ENCODE measurements around the gene ZNF222. TPM values are rescaled to one million over a fixed set of nuclear protein-coding genes. Genes with fewer than 3 reads are reported as not detected.
A peak's percentile ranks its signal among the peaks of the same experiment; 100 is the strongest.

The ZNF222 gene
- total RNA-seq = 1 to 10 TPM; 2.5 to 3.5 TPM

DNA sequence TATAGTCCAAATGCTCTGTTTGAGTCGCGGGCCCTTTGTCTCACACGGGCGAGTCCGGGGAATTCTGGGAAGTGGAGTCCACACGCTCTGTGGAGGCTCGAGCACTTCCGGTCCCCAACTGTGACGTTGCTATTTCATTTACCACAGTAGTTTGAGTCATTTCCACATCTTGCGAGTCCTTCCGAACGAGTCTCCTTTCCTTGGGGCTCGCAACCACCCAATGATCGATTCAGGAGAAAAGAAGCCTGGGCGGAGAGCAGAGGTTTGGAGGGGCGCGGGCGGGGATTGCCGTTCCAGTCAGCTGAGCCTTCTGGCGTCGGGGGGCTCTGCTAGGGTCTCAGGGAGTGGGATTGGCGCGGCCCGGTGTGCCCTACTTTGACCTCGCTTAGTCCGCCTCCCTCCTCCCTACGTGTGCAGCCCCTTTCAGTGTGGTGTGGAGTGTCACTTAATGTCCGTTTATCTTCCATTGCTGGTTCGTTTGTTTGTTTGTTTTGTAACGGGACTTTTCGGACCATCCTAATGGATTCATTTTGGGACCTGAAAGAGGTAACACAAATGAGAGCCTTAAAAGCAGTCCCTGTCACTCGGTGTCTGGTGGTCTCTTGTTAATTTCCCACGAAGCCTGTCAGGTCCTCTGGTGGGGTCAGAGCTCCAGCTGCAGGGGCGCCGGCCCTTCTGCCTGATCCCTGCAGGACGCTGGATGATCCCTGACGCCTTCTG, at the start of gene ZNF222:
Gene ZNF222, plus strand, starts transcription at position 163 of the 720 bp plus-strand sequence. Its CDS starts 58 bp downstream, at position 221.
- DNase-seq = peak; percentile 78
- peaks cover 13% of the 10 kb centered on the region for H3K4me1 Mint-ChIP-seq
- H3K4me3 Mint-ChIP-seq = peak within 1 kb of the TSS; percentile 98
- peaks cover 37% of the 10 kb centered on the region for H3K9me3 Mint-ChIP-seq
- peak within 1 kb of the TSS; percentile 94 for H3K27ac Mint-ChIP-seq
- peaks cover 53% of the 10 kb centered on the region for H3K36me3 Mint-ChIP-seq
- H3K27me3 Mint-ChIP-seq = no peaks in the 10 kb centered on the region

DNA sequence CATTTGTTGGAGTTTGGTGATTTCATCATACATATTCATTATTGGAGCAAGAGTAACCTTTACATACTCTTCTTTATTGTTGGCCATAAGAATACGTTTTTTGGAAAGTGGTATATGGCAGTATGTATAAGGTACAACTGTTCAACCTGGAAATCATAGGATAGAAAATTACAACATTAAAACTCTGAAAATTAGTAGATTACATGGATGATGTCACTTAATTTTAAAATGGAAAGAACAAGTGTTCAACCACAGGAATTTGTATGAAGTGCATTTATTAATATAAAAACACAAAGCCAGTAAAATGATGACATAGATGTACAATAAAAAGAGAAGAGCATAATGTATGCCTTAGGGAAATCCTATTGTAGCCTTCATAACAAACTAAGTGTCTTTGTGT, 48.4 kb upstream of the ZNF222 start:
- no peaks in the 10 kb centered on the region for H3K27me3 Mint-ChIP-seq
- no peak overlapping the region for H3K27ac Mint-ChIP-seq
- peaks cover 4% of the 10 kb centered on the region for H3K36me3 Mint-ChIP-seq
- H3K4me3 Mint-ChIP-seq = no peak overlapping the region
- H3K9me3 Mint-ChIP-seq = peaks cover 41% of the 10 kb centered on the region
- no peak for DNase-seq
- H3K4me1 Mint-ChIP-seq = no peaks in the 10 kb centered on the region

DNA sequence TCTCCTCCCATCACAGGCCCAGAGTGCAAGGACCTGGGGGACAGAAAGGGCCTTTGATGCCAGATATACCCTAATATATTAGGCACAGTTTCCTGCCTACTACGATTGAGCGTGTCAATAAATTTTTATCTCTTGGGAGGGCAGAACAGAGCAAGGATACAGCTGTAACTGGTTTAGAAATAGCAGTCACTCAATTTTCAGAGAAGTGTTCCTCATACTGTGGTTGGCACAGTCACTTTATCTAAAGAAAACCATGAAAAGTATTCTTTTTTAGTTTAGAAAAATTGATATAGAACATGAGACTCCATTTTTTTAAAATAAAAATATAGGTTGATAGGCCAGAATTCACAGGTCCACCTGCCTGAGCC, 41.7 kb upstream of the ZNF222 start:
- H3K36me3 Mint-ChIP-seq = peaks cover 22% of the 10 kb centered on the region
- H3K9me3 Mint-ChIP-seq = peaks cover 2% of the 10 kb centered on the region
- H3K27ac Mint-ChIP-seq = no peak overlapping the region
- H3K4me1 Mint-ChIP-seq = peaks cover 8% of the 10 kb centered on the region
- peak overlapping the region; percentile 97 for H3K4me3 Mint-ChIP-seq
- DNase-seq = no peak
- no peaks in the 10 kb centered on the region for H3K27me3 Mint-ChIP-seq

DNA sequence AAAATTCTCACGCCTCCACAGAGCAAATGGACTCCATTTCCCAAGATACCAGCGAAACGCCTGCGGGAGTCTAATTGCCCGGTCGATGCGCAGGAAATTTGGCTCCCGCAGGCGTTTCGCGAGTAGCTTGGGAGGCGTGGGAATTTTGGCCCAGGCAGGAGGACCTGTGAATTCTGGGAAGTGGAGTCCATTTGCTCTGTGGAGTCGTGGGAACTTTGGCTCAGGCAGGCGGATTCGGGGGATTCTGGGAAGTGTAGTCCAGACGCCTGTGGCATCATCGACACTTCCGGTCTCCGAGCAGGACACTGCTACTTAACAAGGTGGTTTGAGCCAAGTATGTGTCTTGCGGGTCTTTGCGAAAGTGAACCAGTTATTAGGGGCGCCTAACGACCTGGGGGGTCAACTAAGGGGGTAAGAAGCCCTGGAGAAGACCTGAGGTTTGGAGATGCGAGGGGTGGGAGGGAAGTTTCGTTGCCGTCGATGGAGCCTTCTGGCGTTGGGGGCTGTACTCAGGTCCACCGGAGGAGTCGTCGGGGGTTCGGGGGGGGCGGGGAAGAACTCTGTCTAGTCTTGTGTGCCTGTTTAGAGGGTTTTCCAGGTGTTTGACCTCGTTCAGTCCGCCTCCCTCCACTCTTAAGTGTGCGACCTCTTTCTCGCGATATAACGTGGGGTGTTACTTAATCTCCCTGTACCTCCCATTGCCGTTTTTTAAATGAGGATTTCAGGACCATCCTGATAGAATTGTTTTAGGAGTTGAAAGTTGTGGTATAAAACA, 41.1 kb upstream of the ZNF222 start, which contains the start of gene ZNF155:
Gene ZNF155, plus strand, starts transcription at position 277 of the 775 bp plus-strand sequence. CDS start 4,356 bp downstream, outside the sequence.
- no peaks in the 10 kb centered on the region for H3K9me3 Mint-ChIP-seq
- no peaks in the 10 kb centered on the region for H3K27me3 Mint-ChIP-seq
- H3K4me3 Mint-ChIP-seq = peak within 1 kb of the TSS; percentile 97
- peaks cover 27% of the 10 kb centered on the region for H3K36me3 Mint-ChIP-seq
- DNase-seq = peak; percentile 60
- H3K4me1 Mint-ChIP-seq = peaks cover 8% of the 10 kb centered on the region
- peak within 1 kb of the TSS; percentile 96 for H3K27ac Mint-ChIP-seq

DNA sequence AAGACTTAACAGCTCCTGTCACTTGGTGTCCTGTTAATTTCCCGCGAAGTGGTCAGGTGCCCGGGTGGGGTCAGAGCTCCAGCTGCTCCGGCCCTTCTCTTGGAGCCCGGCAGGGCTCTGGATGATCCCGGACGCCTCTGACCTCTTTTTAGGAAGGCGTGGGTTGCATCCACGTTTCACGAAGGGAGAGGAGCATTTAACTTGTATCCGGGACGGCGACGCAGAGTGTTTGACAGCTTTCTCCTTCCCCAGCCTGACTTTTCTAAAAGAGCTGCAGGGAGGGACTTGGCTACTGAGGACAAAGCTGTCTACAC, 40.5 kb upstream of the ZNF222 start:
- DNase-seq = peak; percentile 3
- peak overlapping the region; percentile 96 for H3K27ac Mint-ChIP-seq
- peaks cover 33% of the 10 kb centered on the region for H3K36me3 Mint-ChIP-seq
- H3K4me1 Mint-ChIP-seq = peaks cover 8% of the 10 kb centered on the region
- peaks cover under 1% of the 10 kb centered on the region for H3K9me3 Mint-ChIP-seq
- H3K4me3 Mint-ChIP-seq = peak overlapping the region; percentile 97
- H3K27me3 Mint-ChIP-seq = no peaks in the 10 kb centered on the region

DNA sequence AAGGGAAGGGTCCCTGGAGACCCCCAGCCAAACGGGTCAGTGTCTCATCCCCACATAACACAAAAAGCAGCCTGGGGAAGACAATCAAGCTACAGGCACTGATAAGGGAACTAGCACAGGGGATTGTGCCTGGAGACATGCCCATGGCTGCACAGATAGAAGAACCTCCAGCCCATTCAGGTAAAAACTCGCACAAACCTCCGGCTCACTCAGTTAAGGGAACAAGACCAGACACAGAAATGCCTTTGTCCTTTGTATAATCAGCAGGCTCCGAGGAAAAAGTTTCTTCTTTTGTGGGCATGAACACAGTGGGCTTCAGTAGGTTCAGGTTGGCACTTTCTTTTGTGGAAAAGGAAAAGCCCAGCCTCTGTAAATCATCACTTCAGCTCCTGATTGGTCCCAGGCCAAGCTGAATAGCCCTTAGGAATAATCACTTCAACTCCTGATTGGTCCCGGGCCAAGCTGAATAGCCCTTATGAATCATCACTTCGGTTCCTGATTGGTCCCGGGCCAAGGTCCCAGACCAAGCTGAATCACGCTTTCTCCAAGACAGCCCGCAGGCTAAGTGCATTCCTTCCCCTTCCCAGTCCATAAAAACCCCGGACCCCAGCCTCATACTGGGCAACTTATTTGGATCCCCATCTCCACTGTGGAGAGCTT, 27.4 kb upstream of the ZNF222 start:
- Mint-ChIP-seq H3K36me3 (peaks cover 70% of the 10 kb centered on the region), H3K27me3 (no peaks in the 10 kb centered on the region)

DNA sequence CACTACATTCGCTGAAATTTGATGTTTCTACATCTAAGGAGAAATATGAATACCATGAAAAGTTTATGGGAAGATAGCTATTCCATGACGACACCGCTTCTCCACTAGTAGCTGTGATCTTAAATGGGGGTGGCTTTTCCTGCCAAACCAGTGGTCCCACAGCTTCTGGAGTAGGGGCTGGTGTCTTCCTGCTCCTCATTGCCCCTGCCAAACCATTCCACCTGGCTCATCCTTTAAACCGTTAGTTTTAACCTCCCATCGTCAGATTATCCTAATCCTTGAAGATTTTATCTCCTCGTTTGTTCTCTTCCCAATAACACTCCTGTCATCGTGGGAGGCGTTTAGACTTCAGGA, 23.0 kb upstream of the ZNF222 start:
- Mint-ChIP-seq H3K27ac (peak overlapping the region; percentile 97), H3K4me3 (peak overlapping the region; percentile 98), H3K36me3 (peaks cover 50% of the 10 kb centered on the region), H3K9me3 (peaks cover 35% of the 10 kb centered on the region), H3K27me3 (no peaks in the 10 kb centered on the region), H3K4me1 (peaks cover 16% of the 10 kb centered on the region)
- DNase-seq = no peak

More for the DNA sequence above, 27.4 kb upstream of the ZNF222 start:
- DNase-seq = no peak
- peaks cover 10% of the 10 kb centered on the region for H3K4me1 Mint-ChIP-seq
- H3K27ac Mint-ChIP-seq = no peak overlapping the region
- no peak overlapping the region for H3K4me3 Mint-ChIP-seq
- H3K9me3 Mint-ChIP-seq = peaks cover 31% of the 10 kb centered on the region

DNA sequence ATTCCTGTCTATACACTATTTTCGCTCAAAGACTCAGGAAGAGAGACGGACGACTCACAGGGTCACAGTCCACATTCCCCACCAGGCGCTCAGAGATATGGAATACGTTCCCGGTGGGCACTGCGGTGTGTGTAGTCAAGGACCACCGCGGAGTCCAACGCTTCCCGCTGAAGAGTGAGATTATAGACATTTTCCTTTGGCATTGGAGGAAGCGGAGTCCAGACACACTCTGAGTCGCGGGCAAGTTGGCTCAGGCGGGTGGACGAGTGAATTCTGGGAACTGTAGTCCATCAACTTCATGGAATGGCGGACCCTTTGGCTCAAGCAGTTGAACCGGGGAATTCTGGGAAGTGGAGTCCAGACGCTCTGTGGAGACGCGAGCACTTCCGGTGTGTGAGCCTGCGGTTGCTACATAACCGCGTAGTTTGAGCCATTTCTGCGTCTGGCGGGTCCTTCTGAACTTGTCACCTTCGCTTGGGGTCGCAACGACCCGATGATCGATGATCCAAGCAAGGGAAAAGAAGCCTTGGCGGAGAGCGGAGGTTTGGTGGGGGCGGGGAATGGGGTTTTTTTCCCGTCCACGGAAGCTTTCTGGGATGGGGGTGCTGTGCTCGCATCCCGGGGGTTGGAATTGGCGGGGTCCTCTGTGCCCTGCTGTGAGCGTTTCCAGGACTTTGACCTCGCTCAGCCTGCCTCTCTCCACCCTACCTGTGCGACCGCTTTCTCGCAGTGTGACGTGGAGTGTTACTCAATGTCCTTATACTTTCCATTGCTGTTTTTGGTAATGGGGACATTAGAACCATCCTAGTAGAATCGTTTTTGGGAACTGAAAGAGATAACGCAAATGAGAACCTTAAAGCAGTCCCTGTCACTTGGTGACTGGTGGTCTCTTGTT, 22.4 kb upstream of the ZNF222 start, which contains the start of gene ZNF230:
Gene ZNF230, plus strand, starts transcription at position 392 of the 895 bp plus-strand sequence. CDS start 4,122 bp downstream, outside the sequence.
- peak; percentile 83 for DNase-seq
- H3K4me3 Mint-ChIP-seq = peak within 1 kb of the TSS; percentile 98

DNA sequence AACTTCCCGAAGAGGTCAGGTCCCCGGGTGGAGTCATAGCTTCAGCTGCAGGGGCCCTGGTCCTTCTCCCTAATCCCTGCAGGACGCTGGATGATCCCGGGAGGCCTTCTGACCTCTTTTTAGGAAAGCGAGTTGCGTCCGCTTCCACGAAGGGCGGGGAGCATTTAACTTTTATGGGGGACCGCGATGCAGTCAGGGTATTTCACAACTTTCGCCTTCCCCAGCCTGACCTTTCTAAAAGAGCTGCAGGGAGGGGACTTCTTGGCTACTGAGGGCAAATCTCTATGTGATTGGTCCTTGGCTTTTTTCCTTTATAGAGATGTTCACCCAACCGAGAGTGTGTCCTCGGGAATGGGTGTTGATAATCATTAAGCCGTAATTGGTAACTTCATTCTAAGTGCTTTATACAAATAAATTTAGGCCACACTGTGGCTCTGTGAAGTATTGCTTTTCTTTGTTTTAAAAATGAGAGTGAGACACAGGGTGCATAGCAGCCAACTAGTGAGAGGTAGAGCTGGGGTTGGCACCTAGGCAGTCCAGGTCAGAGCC, 21.6 kb upstream of the ZNF222 start:
- Mint-ChIP-seq H3K4me1 (peaks cover 16% of the 10 kb centered on the region), H3K27me3 (no peaks in the 10 kb centered on the region), H3K4me3 (peak overlapping the region; percentile 98), H3K27ac (peak overlapping the region; percentile 97), H3K9me3 (peaks cover 39% of the 10 kb centered on the region), H3K36me3 (peaks cover 50% of the 10 kb centered on the region)
- peak; percentile 14 for DNase-seq

More for the DNA sequence above, 22.4 kb upstream of the ZNF222 start, which contains the start of gene ZNF230:
- Mint-ChIP-seq H3K27me3 (no peaks in the 10 kb centered on the region), H3K36me3 (peaks cover 50% of the 10 kb centered on the region), H3K4me1 (peaks cover 16% of the 10 kb centered on the region), H3K27ac (peak within 1 kb of the TSS; percentile 97), H3K9me3 (peaks cover 38% of the 10 kb centered on the region)

DNA sequence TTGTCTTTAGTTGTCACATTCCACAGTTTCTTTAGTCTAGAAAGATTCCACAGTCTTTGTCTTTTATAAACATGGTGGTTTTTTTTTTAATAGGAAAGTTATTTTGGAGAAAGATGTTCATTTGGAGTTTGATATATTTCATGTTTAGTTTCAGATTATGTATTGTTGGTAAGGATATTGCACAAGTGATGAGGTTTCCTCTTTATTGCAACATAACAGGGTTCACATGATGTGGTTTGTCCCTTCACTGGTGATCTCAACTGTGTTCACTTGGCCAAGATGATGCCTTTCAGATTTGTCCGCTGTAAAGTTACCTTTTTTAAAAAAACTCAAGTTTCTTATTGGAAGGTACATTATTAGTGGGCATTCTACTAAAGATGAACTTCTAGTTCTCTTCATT, 19.2 kb upstream of the ZNF222 start:
- Mint-ChIP-seq H3K4me1 (peaks cover 16% of the 10 kb centered on the region), H3K27ac (no peak overlapping the region), H3K9me3 (peaks cover 48% of the 10 kb centered on the region), H3K4me3 (no peak overlapping the region), H3K36me3 (peaks cover 67% of the 10 kb centered on the region), H3K27me3 (no peaks in the 10 kb centered on the region)
- no peak for DNase-seq

DNA sequence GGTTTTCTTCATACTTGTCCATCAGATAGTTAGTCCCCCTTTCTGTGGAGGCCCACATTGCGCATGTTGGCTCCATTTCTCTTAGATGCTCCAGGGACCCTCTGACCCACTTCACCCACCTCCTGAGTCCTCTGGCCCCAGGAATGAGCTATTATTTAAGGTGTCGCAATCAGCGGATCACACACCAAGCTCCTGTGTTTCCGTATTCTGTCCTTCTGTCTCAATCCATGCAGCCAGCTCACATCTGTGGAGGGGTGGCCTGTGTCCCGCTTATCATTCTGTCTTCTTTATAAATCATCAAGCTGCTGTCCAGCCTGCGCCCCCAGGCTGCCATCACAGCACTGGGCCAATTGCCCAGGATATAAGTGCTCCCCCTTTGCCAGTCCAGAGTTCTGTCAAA, 17.7 kb upstream of the ZNF222 start:
- peaks cover 9% of the 10 kb centered on the region for H3K4me1 Mint-ChIP-seq
- DNase-seq = no peak
- no peak overlapping the region for H3K4me3 Mint-ChIP-seq
- H3K9me3 Mint-ChIP-seq = peaks cover 58% of the 10 kb centered on the region
- no peak overlapping the region for H3K27ac Mint-ChIP-seq
- H3K36me3 Mint-ChIP-seq = peaks cover 73% of the 10 kb centered on the region
- H3K27me3 Mint-ChIP-seq = no peaks in the 10 kb centered on the region

DNA sequence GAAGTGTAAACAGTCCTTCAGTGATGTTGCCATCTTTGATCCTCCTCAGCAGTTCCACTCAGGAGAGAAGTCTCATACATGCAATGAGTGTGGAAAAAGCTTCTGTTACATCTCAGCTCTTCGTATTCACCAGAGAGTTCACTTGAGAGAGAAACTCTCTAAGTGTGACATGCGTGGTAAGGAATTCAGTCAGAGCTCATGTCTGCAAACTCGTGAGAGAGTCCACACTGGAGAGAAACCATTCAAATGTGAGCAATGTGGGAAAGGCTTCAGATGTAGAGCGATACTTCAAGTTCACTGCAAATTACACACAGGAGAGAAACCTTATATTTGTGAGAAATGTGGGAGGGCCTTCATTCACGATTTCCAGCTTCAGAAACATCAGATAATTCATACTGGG, 14.7 kb upstream of the ZNF222 start:
- DNase-seq = no peak
- Mint-ChIP-seq H3K9me3 (peaks cover 77% of the 10 kb centered on the region), H3K27ac (no peak overlapping the region), H3K27me3 (no peaks in the 10 kb centered on the region), H3K4me3 (no peak overlapping the region), H3K36me3 (peaks cover 74% of the 10 kb centered on the region), H3K4me1 (no peaks in the 10 kb centered on the region)

DNA sequence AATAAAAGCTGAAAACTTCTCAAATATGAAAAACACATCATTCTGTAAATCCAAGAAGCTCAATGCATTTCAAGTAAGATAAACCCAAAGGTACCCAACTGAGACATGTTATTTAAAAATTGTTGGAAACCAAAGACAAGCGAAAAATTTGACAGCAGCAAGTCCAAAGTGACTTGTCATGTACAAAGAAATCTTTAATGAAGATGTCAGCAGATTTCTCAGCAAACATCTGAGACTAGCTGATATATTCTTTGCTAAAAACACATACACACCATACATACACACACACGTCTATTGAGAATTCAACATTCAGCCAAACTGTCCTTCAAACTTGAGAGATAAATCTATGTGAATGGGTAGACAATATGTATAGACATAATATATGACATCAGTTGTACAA, 5.7 kb upstream of the ZNF222 start:
- peaks cover 3% of the 10 kb centered on the region for H3K36me3 Mint-ChIP-seq

DNA sequence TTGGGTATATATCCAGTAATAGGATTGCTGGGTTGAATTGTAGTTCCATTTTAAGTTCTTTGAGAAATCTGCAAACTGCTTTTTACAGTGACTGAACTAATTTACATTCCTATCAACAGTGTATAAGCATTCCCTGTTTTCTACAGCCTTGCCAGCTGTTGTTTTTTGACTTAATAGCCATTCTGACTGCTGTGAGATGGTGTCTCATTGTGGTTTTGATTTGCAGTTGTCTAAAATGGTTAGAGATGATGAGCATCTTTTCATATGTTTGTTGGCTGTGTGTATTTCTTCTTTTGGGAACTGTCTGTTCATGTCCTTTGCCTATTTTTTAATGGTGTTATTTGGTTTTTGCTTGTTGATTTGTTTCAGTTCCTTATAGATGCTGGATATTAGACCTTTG, 4.0 kb upstream of the ZNF222 start:
- Mint-ChIP-seq H3K27me3 (no peaks in the 10 kb centered on the region), H3K9me3 (peaks cover 37% of the 10 kb centered on the region), H3K27ac (no peak overlapping the region), H3K36me3 (peaks cover 12% of the 10 kb centered on the region), H3K4me1 (peaks cover 13% of the 10 kb centered on the region), H3K4me3 (no peak overlapping the region)
- no peak for DNase-seq

More for the DNA sequence above, 5.7 kb upstream of the ZNF222 start:
- Mint-ChIP-seq H3K9me3 (peaks cover 40% of the 10 kb centered on the region), H3K4me1 (no peaks in the 10 kb centered on the region), H3K27me3 (no peaks in the 10 kb centered on the region), H3K27ac (no peak overlapping the region), H3K4me3 (no peak overlapping the region)
- no peak for DNase-seq
